HEK293 (cell line): Measurements from ENCODE around the gene TNFSF11.

Source experiments
- TCF7L2 ChIP-seq: IDR thresholded peaks from 2 replicates; pipeline ENCODE4 v1.6.1; 2011; ENCODE audit warnings: low read depth, mild to moderate bottlenecking, inconsistent platforms, low read length, moderate library complexity, borderline replicate concordance
- ZBTB20 ChIP-seq: fragments of 450-650 bp; formaldehyde crosslinking; IDR thresholded peaks from 2 replicates; pipeline ENCODE4 v1.5.1; 2016; ENCODE audit warnings: missing biosample characterization, missing genetic modification characterization
- ZBTB7A ChIP-seq: fragments of 450-650 bp; formaldehyde crosslinking; IDR thresholded peaks from 2 replicates; pipeline ENCODE4 v1.5.1; 2016; ENCODE audit warnings: low read depth, missing biosample characterization, missing genetic modification characterization
- ZNF10 ChIP-seq: fragments of 450-650 bp; formaldehyde crosslinking; IDR thresholded peaks from 2 replicates; pipeline ENCODE4 v1.5.1; 2017; ENCODE audit warnings: missing biosample characterization, missing genetic modification characterization
- ZNF121 ChIP-seq: fragments of 450-650 bp; formaldehyde crosslinking; IDR thresholded peaks from 2 replicates; pipeline ENCODE4 v1.5.1; 2016; ENCODE audit warnings: missing biosample characterization, missing genetic modification characterization
- ZNF169 ChIP-seq: fragments of 450-650 bp; formaldehyde crosslinking; IDR thresholded peaks from 2 replicates; pipeline ENCODE4 v1.5.1; 2016; ENCODE audit warnings: missing biosample characterization, missing genetic modification characterization
- ZNF394 ChIP-seq: fragments of 450-650 bp; formaldehyde crosslinking; IDR thresholded peaks from 2 replicates; pipeline ENCODE4 v1.5.1; 2016; ENCODE audit warnings: missing biosample characterization, missing genetic modification characterization, mild to moderate bottlenecking, moderate library complexity, borderline replicate concordance
- ZNF426 ChIP-seq: fragments of 450-650 bp; formaldehyde crosslinking; IDR thresholded peaks from 2 replicates; pipeline ENCODE4 v1.5.1; 2017; ENCODE audit warnings: missing biosample characterization, missing genetic modification characterization, mild to moderate bottlenecking, inconsistent platforms, moderate library complexity
- ZNF521 ChIP-seq: fragments of 450-650 bp; formaldehyde crosslinking; IDR thresholded peaks from 2 replicates; pipeline ENCODE4 v1.5.1; 2017; ENCODE audit warnings: missing biosample characterization, mild to moderate bottlenecking, missing genetic modification characterization
- ZNF629 ChIP-seq: fragments of 450-650 bp; formaldehyde crosslinking; IDR thresholded peaks from 2 replicates; pipeline ENCODE4 v1.5.1; 2017; ENCODE audit warnings: missing biosample characterization, missing genetic modification characterization
- TF ChIP-seq, protein P1 (sequence below): fragments of 450-650 bp; formaldehyde crosslinking; IDR thresholded peaks from 2 replicates; pipeline ENCODE4 v1.5.1; 2016; ENCODE audit warnings: missing biosample characterization, missing genetic modification characterization
- TF ChIP-seq, protein P2 (sequence below): fragments of 450-650 bp; formaldehyde crosslinking; IDR thresholded peaks from 2 replicates; pipeline ENCODE4 v1.5.1; 2016; ENCODE audit warnings: missing biosample characterization, missing genetic modification characterization

DNA sequence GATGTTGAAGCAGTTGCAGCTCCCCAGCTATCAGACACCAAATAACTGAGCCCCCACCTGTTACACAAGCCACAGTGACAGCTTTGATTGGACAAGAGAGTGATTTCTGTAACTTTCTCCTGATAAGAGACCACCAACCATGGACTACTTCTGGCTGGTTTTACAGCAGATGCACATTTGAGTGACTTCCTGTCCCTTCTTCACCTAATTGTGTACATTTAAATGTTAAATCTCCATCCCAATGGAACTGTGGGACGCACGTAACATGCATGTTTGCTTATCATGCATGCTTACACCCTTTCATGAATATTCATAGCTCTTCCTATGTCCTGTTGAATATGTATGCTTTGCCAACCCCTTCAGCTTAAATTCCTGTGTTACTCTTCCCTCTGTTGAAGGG lies 6.0 kb upstream of the TNFSF11 start:
- no peak for TF ChIP-seq ZNF121 (tag by site-specific recombination)
- no peak for TF ChIP-seq ZNF629 (tag by site-specific recombination)
- TF ChIP-seq, protein P1, sequence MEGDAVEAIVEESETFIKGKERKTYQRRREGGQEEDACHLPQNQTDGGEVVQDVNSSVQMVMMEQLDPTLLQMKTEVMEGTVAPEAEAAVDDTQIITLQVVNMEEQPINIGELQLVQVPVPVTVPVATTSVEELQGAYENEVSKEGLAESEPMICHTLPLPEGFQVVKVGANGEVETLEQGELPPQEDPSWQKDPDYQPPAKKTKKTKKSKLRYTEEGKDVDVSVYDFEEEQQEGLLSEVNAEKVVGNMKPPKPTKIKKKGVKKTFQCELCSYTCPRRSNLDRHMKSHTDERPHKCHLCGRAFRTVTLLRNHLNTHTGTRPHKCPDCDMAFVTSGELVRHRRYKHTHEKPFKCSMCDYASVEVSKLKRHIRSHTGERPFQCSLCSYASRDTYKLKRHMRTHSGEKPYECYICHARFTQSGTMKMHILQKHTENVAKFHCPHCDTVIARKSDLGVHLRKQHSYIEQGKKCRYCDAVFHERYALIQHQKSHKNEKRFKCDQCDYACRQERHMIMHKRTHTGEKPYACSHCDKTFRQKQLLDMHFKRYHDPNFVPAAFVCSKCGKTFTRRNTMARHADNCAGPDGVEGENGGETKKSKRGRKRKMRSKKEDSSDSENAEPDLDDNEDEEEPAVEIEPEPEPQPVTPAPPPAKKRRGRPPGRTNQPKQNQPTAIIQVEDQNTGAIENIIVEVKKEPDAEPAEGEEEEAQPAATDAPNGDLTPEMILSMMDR, result no peak
- TF ChIP-seq ZNF426 (tag by site-specific recombination), result no peak
- TF ChIP-seq, protein P2, sequence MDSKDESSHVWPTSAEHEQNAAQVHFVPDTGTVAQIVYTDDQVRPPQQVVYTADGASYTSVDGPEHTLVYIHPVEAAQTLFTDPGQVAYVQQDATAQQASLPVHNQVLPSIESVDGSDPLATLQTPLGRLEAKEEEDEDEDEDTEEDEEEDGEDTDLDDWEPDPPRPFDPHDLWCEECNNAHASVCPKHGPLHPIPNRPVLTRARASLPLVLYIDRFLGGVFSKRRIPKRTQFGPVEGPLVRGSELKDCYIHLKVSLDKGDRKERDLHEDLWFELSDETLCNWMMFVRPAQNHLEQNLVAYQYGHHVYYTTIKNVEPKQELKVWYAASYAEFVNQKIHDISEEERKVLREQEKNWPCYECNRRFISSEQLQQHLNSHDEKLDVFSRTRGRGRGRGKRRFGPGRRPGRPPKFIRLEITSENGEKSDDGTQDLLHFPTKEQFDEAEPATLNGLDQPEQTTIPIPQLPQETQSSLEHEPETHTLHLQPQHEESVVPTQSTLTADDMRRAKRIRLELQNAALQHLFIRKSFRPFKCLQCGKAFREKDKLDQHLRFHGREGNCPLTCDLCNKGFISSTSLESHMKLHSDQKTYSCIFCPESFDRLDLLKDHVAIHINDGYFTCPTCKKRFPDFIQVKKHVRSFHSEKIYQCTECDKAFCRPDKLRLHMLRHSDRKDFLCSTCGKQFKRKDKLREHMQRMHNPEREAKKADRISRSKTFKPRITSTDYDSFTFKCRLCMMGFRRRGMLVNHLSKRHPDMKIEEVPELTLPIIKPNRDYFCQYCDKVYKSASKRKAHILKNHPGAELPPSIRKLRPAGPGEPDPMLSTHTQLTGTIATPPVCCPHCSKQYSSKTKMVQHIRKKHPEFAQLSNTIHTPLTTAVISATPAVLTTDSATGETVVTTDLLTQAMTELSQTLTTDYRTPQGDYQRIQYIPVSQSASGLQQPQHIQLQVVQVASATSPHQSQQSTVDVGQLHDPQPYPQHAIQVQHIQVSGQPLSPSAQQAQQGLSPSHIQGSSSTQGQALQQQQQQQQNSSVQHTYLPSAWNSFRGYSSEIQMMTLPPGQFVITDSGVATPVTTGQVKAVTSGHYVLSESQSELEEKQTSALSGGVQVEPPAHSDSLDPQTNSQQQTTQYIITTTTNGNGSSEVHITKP (tag by site-specific recombination), result no peak
- no peak for TF ChIP-seq ZBTB20
- no peak for TF ChIP-seq ZNF521 (tag by site-specific recombination)
- no peak for TF ChIP-seq ZNF10 (tag by site-specific recombination)
- no peak for TF ChIP-seq ZNF169 (tag by site-specific recombination)
- no peak for TF ChIP-seq ZBTB7A (tag by site-specific recombination)
- TF ChIP-seq ZNF394 (tag by site-specific recombination), result no peak
- no peak for TF ChIP-seq TCF7L2
